GM11168 (cell line): ENCODE results near the gene GAS7.

Source experiments
- in situ Hi-C: fragments of 300-500 bp; cut with MboI; formaldehyde crosslinking; loops from one replicate; pipeline ENCODE4 v1.12.0; 2022; ENCODE audit warnings: low sequenced_read_pairs; ENCODE audit not compliant: unreplicated experiment

GAS7 gene

DNA sequence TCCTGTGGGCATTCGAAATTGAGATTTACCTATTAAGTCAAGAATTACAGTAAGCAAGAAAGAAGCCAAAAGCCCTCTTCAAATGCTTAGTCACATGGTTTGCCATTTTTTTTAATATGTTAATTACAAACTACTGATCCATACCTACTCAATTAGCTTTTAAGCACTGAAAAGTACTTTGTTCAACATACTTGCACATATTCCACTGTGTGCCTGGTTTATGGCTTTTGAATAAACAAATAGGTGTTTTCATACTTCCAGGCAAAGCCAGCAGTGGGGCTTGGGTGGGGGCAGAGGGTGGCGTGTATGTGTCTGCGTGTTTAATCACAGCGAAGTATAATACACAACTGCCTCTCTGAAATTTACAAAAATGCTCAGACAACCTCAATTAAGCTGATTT is 51.4 kb downstream of the GAS7 start:
- in situ Hi-C loops: no loop called here

GRCh38 chr17:10144982-10145381 is 53.4 kb downstream of the GAS7 start:
- in situ Hi-C loops: no loop called here

- in situ Hi-C loops: no loop called here
Measured at GRCh38 chr17:10144456-10144855, 54.0 kb downstream of the GAS7 start.

DNA sequence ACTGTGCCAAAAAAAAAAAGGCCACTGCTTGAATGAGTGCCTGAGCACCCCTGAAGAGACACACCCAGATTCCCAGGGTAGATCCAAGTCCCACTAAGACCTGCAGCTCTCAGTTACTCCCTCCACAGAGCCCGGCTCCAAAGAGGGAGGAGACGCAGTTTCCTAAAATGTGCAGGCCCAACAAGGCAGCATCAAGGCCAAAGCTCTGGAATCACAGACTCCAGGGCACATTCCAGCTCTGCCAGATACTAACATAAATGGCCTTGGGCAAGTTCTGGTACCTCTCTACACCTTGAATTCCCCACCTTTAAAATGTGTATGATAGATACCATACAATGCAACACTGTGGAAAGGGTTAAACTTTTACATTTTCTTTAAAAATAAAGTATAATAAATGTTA is 57.0 kb downstream of the GAS7 start:
- in situ Hi-C loops: no loop called here

DNA sequence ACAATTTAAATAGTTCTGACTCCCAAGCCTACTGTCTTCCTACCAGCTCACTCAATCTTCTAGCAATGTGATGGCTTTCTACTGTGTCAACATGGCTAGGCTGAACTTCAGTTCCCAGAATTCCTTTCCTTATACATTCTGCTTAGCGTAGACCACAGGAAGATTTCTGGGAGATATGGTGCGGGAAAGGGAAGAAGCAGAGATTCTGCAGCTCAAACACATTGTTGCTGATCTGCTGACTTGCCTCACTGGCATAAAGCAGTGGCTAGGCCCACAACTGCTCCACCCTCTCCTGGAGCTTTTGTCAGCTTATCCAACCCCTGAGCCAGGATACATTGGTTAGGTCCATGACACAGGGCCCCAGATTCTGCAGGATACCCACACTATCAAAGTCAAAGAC is 58.8 kb downstream of the GAS7 start:
- in situ Hi-C loops: no loop called here

DNA sequence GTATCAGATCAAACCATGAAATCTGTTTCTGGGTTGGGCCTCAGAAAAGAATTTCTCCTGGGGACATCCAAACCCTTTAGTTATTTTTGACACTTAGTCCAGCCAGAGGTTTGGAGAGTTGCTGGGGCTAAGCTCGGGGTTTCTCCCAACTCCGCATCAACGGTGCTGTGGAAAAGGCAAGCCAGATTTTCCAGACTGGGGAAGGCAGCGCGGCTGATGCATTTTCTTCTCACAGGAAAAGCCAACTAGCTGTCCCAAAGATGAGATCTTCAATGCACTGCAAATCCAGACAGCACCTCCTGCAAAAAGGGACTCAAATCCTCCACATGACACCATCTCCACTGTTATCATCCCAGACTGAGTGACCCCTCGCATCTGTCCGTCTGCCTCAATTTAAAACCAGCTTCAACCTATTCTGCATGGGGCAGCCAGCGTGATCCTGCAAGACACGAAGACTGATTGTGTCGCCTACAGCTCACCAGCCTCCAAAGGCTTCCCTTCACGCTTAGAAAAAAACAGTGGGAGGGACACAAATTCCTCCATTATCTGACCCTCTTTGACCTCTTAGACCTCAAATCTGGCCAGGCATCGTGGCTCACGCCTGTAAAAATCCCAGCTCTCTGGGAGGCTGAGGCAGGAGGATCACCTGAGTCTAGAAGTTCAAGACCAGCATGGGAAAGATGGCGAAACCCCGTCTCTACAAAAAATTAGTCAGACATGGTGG is 62.0 kb downstream of the GAS7 start:
- in situ Hi-C loops: no loop called here

GRCh38 chr17:10135539-10136257 is 62.7 kb downstream of the GAS7 start:
- in situ Hi-C loops: no loop called here

DNA sequence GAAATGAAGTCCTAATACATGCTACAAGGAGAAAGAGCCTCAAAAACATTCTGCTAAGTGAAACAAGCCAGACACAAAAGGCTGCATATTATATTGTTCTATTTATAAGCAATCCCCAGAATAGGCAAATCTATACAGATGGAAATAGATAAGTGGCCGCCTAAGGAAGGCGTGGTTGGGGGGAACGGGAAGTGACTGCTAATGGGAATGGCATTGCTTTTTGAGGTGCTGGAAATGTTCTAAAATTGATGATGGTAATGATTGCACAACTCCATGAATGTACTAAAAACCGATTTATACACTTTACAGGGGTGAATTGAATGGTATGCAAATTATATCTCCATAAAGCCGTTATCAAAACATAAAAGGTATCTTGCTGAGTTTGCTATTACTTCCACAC is 67.7 kb downstream of the GAS7 start:
- in situ Hi-C loops: no loop called here

DNA sequence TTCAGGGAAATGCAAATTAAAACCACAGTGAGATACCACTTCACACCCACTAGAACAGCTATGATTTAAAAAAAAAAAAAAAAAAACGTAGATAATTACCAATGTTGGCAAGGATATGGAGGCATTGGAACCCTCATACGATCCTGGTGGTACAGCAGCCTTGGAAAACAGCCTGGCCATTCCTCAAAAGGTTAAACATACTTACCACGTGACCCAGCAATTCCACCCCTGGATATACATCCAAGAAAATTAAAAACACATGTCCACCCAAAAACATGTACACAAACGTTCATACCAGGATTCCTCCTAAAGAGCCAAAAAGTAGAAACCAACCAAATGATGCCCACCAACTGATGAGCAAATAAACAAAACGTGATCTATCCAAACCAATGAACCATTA is 68.1 kb downstream of the GAS7 start:
- in situ Hi-C loops: no loop called here

DNA sequence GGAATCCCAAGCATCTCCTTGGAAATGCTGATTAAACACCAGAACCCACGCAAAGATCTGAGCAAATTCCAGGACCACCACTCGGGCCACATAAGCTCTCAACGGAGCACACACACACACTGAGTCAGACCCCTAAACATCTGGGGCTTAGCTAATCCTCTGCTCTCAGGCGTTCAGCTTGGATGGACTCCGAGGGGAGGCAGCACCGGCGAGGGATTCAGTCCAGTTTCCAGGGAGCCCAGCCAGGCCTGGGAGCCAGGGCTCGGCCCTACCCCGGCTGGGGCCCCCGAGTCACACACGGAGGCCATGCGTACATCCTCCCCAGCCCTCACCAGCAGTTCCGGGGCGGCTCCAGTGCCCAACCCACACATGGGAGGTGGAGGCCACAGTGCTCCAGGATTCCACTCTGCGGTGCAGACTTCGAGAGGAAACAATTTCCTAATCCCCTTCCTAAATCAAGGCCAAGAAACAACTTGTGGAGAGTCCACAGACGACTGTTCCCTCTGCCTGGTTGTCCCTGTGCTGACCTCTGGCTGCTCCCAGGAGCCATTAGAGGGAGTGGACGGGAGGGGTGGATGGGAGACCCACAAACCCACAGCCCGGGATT is 70.5 kb downstream of the GAS7 start:
- in situ Hi-C loops: no loop called here

GRCh38 chr17:10126616-10127501 is 71.5 kb downstream of the GAS7 start:
- in situ Hi-C loops: no loop called here

- in situ Hi-C loops: no loop called here
Measured at GRCh38 chr17:10126276-10126615, 72.2 kb downstream of the GAS7 start.

DNA sequence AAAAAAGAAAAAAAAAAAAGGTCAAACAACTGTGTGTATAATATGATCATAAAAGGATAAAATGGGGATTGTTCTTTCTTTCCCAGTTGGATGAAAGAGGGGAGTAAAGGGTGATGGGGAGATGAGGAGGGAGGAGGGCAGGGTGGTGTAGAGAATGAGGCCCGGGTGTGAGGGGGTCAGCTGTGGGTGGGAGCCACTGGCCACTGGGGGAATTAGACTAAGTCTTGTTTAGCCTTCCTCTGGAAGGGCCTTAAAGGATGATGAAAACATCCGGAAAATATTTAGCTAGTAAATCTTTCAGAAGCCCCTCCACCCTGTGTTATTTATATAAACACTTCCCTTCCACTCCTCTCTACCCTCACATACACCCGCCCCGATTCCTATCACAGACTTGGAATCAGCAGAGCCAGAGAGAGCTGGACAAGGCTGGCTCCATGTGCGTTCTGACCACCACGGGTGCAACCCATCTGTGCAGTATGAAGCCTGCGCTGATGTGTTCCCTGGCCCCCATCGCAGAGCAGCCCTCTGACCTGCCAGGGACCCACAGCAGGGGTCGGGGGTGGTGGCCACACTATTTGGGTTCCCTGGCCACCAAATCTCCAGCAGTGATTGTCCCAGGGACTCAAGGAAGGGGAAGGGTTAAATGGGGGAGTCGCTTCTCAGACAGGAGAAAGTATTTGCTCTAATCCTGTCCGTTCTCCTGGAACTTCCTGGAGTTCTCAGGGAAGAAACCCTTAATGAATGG is 72.7 kb downstream of the GAS7 start:
- in situ Hi-C loops: no loop called here

GRCh38 chr17:10123093-10123492 is 75.3 kb downstream of the GAS7 start:
- in situ Hi-C loops: no loop called here

DNA sequence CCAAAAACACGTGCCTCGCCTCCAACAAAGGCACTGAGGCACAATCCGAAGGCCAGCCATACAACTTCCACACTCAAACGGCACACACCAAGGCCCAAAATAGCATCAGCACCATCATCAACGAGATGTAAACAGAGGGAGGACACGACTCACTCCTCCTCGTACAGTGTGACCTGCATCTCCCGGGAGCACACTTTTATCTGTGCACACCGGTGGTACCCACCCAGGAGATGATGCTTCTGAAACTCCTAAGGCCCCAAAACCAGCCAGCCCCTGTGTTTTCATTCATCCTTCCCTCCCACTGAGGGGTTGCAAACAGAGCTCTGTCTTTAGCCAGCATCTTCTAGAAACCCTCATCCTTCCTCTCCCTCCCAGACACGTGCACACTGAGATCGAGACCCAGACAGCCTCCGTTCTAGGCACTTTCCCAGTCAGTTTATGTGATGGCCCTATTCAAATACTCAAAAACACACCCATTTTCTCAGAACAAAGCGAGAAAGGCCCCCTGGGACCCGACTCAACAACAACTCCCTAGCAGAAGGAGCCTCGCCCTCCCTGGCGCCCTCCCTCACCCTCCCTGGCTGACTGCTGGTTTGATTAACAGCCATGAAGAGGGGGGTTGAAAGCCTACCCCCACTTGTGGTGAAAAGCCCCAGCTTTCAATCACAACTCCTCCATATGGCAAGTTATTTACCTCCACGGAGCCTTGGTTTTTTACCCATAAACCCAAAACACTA is 76.3 kb downstream of the GAS7 start:
- in situ Hi-C loops: no loop called here

DNA sequence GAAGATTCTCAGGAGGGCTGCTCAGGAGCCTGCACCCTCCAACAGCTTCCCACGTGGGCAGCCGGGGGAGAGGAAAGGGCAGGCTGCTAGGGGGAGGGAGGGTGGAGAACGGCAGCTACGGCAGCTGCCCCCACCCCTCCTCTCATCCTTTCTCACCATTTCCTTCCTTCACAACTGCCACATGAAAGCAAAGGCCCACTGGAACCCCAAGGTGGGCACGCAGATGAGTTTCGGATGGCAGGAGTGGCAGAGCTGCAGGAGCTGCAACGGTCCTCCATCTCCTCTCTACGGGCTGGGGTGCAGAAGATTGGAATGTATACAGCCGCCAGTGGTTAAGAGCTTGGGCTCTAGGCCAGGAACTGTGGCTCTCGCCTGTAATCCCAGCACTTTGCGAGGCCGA is 77.7 kb downstream of the GAS7 start:
- in situ Hi-C loops: no loop called here

- in situ Hi-C loops: no loop called here
Measured at GRCh38 chr17:10120109-10120485, 78.3 kb downstream of the GAS7 start.

DNA sequence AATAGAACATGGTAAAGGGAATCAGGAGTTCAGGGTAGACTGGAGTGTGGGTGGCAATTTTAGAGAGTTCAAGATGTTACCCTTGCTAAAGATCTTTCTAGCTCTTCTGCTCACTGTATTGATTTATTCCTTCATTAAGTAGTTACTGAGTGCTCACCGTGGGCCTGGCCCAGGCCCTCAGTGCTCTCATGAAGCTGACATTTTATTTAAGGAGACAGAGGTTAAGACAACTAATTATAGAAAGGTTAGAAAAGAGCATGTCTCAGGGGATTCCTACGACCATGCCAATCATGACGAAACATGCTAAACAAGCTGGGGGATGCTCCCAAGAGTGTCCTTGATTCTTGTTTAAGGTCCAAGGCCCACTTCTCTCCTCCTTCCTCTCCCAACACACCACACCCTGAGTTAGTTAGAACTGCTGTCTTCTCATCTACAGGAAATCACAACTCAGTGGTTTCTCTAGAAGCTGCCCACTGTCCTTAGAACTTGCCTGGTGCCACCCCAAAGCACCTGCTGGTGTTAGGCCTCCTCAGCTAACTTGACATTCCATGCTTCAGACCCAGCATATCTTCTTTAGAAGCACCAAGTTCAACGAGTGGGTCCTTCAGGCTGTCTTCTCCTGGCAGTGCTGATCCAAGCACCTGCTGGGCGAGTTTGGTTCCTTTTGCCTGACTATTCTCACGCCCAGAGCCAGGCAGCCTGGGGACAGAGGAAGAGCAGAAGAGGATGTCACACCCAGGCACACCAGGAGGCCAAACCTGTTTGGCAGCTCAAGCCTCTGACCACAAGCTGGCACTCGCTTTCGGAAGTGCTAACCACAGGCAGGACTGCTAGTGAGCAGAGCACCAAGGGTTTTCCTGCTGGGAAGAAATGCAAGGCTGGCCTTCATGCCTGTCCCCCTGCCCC is 79.0 kb downstream of the GAS7 start:
- in situ Hi-C loops: no loop called here

GRCh38 chr17:10118788-10119130 is 79.6 kb downstream of the GAS7 start:
- in situ Hi-C loops: no loop called here
